Neuronal stem cell (in vitro differentiated cells): ENCODE measurements around the gene CLDN6.

Experiments used
- DNase-seq: peaks from one replicate; pipeline ENCODE4 v3.0.0-alpha.2; 2013; ENCODE audit warnings: low spot score
- H2AFZ ChIP-seq: one replicate; pipeline ENCODE4 v1.6.1; 2013; ENCODE audit warnings: mild to moderate bottlenecking, low read length, inconsistent platforms
- H2AK5ac ChIP-seq: 2 replicates; pipeline ENCODE4 v1.6.1; 2013; ENCODE audit warnings: low read depth, mild to moderate bottlenecking, inconsistent platforms, low read length, moderate library complexity, mixed read lengths
- H2BK120ac ChIP-seq: 2 replicates; pipeline ENCODE4 v1.6.1; 2013; ENCODE audit warnings: low read depth, mild to moderate bottlenecking, inconsistent platforms, low read length, moderate library complexity, mixed read lengths
- H2BK12ac ChIP-seq: one replicate; pipeline ENCODE4 v1.6.1; 2013; ENCODE audit warnings: low read length, inconsistent platforms
- H2BK15ac ChIP-seq: 2 replicates; pipeline ENCODE4 v1.6.1; 2013; ENCODE audit warnings: mild to moderate bottlenecking, low read length, inconsistent platforms, mixed read lengths
- H2BK5ac ChIP-seq: one replicate; pipeline ENCODE4 v1.6.1; 2013; ENCODE audit warnings: inconsistent platforms, mild to moderate bottlenecking, low read length, moderate library complexity
- H3K14ac ChIP-seq: one replicate; pipeline ENCODE4 v1.6.1; 2013; ENCODE audit warnings: low read length, inconsistent platforms
- H3K18ac ChIP-seq: 2 replicates; pipeline ENCODE4 v1.6.1; 2013; ENCODE audit warnings: low read length, inconsistent platforms
- H3K23ac ChIP-seq: 2 replicates; pipeline ENCODE4 v1.6.1; 2013; ENCODE audit warnings: low read depth, mild to moderate bottlenecking, mixed read lengths, low read length, inconsistent platforms; ENCODE audit not compliant: poor library complexity
- H3K27ac ChIP-seq: replicated peaks from 3 replicates; pipeline ENCODE4 v1.5.1; 2013; ENCODE audit warnings: low read length, inconsistent platforms
- H3K27me3 ChIP-seq, 3 experiments: 2 replicates each; pipeline ENCODE4 v1.6.1; 2013; ENCODE audit warnings: low read length in 3 of 3, mild to moderate bottlenecking in 2 of 3, inconsistent platforms in 1 of 3, low read depth in 1 of 3, mixed read lengths in 1 of 3, moderate library complexity in 1 of 3; ENCODE audit not compliant: control insufficient read depth in 3 of 3, insufficient read depth in 3 of 3
- H3K36me3 ChIP-seq, 2 donors: replicated peaks in 1 of 2; 2 replicates each; pipeline ENCODE4 v1.6.1; 2013; ENCODE audit warnings: low read length in 2 of 2; ENCODE audit not compliant: control insufficient read depth in 2 of 2, insufficient read depth in 2 of 2
- H3K4ac ChIP-seq: 2 replicates; pipeline ENCODE4 v1.6.1; 2013; ENCODE audit warnings: inconsistent platforms, mild to moderate bottlenecking, low read length, moderate library complexity
- H3K4me1 ChIP-seq, 2 donors: 1 replicate in 1 of 2; 2 replicates in 1 of 2; pipeline ENCODE4 v1.6.1; 2013; ENCODE audit warnings: low read length in 2 of 2, low read depth in 1 of 2; ENCODE audit not compliant: control insufficient read depth in 2 of 2, insufficient read depth in 1 of 2
- H3K4me2 ChIP-seq: one replicate; pipeline ENCODE4 v1.6.1; 2013; ENCODE audit warnings: mild to moderate bottlenecking, low read length, inconsistent platforms; ENCODE audit not compliant: insufficient read depth, poor library complexity, severe bottlenecking
- H3K4me3 ChIP-seq, 2 donors: 2 replicates each; pipeline ENCODE4 v1.5.1; 2013; ENCODE audit warnings: low read length in 2 of 2, mild to moderate bottlenecking in 2 of 2, inconsistent platforms in 1 of 2, moderate library complexity in 1 of 2
- H3K79me1 ChIP-seq: one replicate; pipeline ENCODE4 v1.6.1; 2013; ENCODE audit warnings: low read depth, mild to moderate bottlenecking, inconsistent platforms, low read length, moderate library complexity
- H3K9ac ChIP-seq: one replicate; pipeline ENCODE4 v1.6.1; 2013; ENCODE audit warnings: mild to moderate bottlenecking, low read depth, low read length, inconsistent platforms; ENCODE audit not compliant: poor library complexity
- H3K9me3 ChIP-seq, 2 donors: replicated peaks in 1 of 2; 2 replicates each; pipeline versions ENCODE3 to v1.6.1; 2013; ENCODE audit warnings: low read length in 2 of 2, mild to moderate bottlenecking in 2 of 2, inconsistent platforms in 1 of 2, low read depth in 1 of 2, mixed read lengths in 1 of 2, moderate library complexity in 1 of 2; ENCODE audit not compliant: control insufficient read depth in 2 of 2, insufficient read depth in 1 of 2
- H4K8ac ChIP-seq: one replicate; pipeline ENCODE4 v1.6.1; 2013; ENCODE audit warnings: low read depth, mild to moderate bottlenecking, inconsistent platforms, low read length, moderate library complexity
- H4K91ac ChIP-seq: one replicate; pipeline ENCODE4 v1.6.1; 2013; ENCODE audit warnings: low read length, low read depth, mild to moderate bottlenecking, inconsistent platforms; ENCODE audit not compliant: poor library complexity
- WGBS, 2 donors: extraction: QIAGEN DNeasy Blood & Tissue Kit; methylation state at CpG; one replicate each; pipeline ENCODE4 v1.1.7; 2013; ENCODE audit warnings: missing lambda C conversion rate in 2 of 2, mixed read lengths in 1 of 2; ENCODE audit not compliant: insufficient read length in 2 of 2, insufficient replicate concordance in 1 of 2; ENCODE audit errors: extremely low coverage in 2 of 2; 5-methylcytosine and 5-hydroxymethylcytosine counted together

CLDN6 gene

GRCh38 chr16:3027983-3028715 lies 10.2 kb upstream of the CLDN6 start:
- H3K4me3 ChIP-seq = peak overlapping the region in 1 of 2 donors; percentile 21
- no peak overlapping the region for H3K27ac ChIP-seq
- peak overlapping the region; percentile 96 for H2AK5ac ChIP-seq

GRCh38 chr16:3027489-3027795 lies 9.5 kb upstream of the CLDN6 start:
- Histone ChIP-seq H3K4me2 (no peak overlapping the region), H3K4me3 (no peak overlapping the region), H3K27me3 (peaks cover 0 to 4% (median 4%) of the 10 kb centered on the region in 3 experiments), H2BK120ac (no peak overlapping the region), H3K36me3 (peaks cover 9 to 26% of the 10 kb centered on the region in 2 donors), H3K79me1 (peaks cover 3% of the 10 kb centered on the region), H4K91ac (no peak overlapping the region), H3K18ac (no peak overlapping the region), H2BK5ac (no peak overlapping the region), H3K9ac (no peak overlapping the region), H2BK15ac (no peak overlapping the region), H3K4me1 (peaks cover 15 to 18% of the 10 kb centered on the region in 2 donors), H2AFZ (no peak overlapping the region), H2BK12ac (no peak overlapping the region), H3K27ac (no peak overlapping the region), H2AK5ac (no peak overlapping the region), H4K8ac (no peak overlapping the region), H3K4ac (no peak overlapping the region), H3K9me3 (no peaks in the 10 kb centered on the region), H3K23ac (peak overlapping the region; percentile 82), H3K14ac (no peak overlapping the region)
- DNase-seq = no peak
- no CpG with 5 or more reads among the region's 8 CpGs for WGBS, 2 donors

More at GRCh38 chr16:3027983-3028715, 10.2 kb upstream of the CLDN6 start:
- Histone ChIP-seq H3K36me3 (peaks cover 9 to 26% of the 10 kb centered on the region in 2 donors), H2BK5ac (no peak overlapping the region), H2BK15ac (peak overlapping the region; percentile 97), H3K4ac (no peak overlapping the region), H3K9me3 (no peaks in the 10 kb centered on the region), H3K79me1 (peaks cover under 1% of the 10 kb centered on the region), H3K23ac (peak overlapping the region; percentile 94), H3K14ac (no peak overlapping the region), H4K91ac (no peak overlapping the region), H3K4me2 (peak overlapping the region; percentile 43), H2BK120ac (peak overlapping the region; percentile 2), H4K8ac (peak overlapping the region; percentile 52), H2BK12ac (no peak overlapping the region), H3K9ac (peak overlapping the region; percentile 72), H3K18ac (peak overlapping the region; percentile 68), H3K4me1 (peaks cover 8 to 11% of the 10 kb centered on the region in 2 donors), H2AFZ (no peak overlapping the region), H3K27me3 (peaks cover 0 to 11% (median 5%) of the 10 kb centered on the region in 3 experiments)
- no CpG with 5 or more reads among the region's 58 CpGs for WGBS, 2 donors
- DNase-seq = peak; percentile 91

- H3K23ac ChIP-seq = peak overlapping the region; percentile 82
- peaks cover 19 to 22% of the 10 kb centered on the region in 2 donors for H3K4me1 ChIP-seq
- H3K4me3 ChIP-seq = no peak overlapping the region
- no peak overlapping the region for H2BK12ac ChIP-seq
- no peak overlapping the region for H4K91ac ChIP-seq
- H3K27me3 ChIP-seq = peaks cover 0 to 3% (median 0%) of the 10 kb centered on the region in 3 experiments
- H3K18ac ChIP-seq = no peak overlapping the region
- no peak overlapping the region for H3K4ac ChIP-seq
- no peak overlapping the region for H3K4me2 ChIP-seq
- peaks cover 3% of the 10 kb centered on the region for H3K79me1 ChIP-seq
- H2BK5ac ChIP-seq = no peak overlapping the region
- no peak overlapping the region for H2AK5ac ChIP-seq
- WGBS, 2 donors = no CpG with 5 or more reads among the region's 24 CpGs
- no peak overlapping the region for H4K8ac ChIP-seq
- H3K14ac ChIP-seq = no peak overlapping the region
- H3K27ac ChIP-seq = no peak overlapping the region
- no peak overlapping the region for H2BK15ac ChIP-seq
- H2BK120ac ChIP-seq = no peak overlapping the region
- peaks cover 9 to 26% of the 10 kb centered on the region in 2 donors for H3K36me3 ChIP-seq
- no peak overlapping the region for H3K9ac ChIP-seq
- H3K9me3 ChIP-seq = no peaks in the 10 kb centered on the region
- H2AFZ ChIP-seq = no peak overlapping the region
- no peak for DNase-seq
These were observed 8.9 kb upstream of the CLDN6 start for GRCh38 chr16:3026609-3027488.

DNA sequence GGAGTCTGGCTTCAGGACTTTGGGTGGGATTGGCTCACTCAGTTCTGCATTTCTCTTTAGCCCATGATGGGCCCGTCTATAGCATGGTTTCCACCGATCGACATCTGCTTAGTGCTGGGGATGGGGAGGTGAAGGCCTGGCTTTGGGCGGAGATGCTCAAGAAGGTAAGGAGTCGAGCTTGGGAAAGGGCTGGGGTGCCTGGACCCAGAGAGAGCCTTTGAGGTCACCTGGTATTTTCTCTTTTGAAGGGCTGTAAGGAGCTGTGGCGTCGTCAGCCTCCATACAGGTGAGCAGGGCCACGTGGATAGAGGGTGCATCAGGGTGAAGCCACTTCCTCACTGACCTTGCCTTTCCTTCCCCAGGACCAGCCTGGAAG lies 8.0 kb upstream of the CLDN6 start:
- H3K79me1 ChIP-seq = peaks cover 3% of the 10 kb centered on the region
- no peak overlapping the region for H2BK5ac ChIP-seq
- no peak overlapping the region for H3K9ac ChIP-seq
- H3K27ac ChIP-seq = no peak overlapping the region
- no peak for DNase-seq
- no peak overlapping the region for H3K14ac ChIP-seq
- H3K9me3 ChIP-seq = no peaks in the 10 kb centered on the region
- no peak overlapping the region for H2AK5ac ChIP-seq
- H3K23ac ChIP-seq = no peak overlapping the region
- H4K8ac ChIP-seq = no peak overlapping the region
- peaks cover 23 to 27% of the 10 kb centered on the region in 2 donors for H3K4me1 ChIP-seq
- no peak overlapping the region for H3K4ac ChIP-seq
- H2AFZ ChIP-seq = no peak overlapping the region
- no CpG with 5 or more reads among the region's 8 CpGs for WGBS, 2 donors
- no peak overlapping the region for H3K4me3 ChIP-seq
- no peak overlapping the region for H2BK120ac ChIP-seq
- no peak overlapping the region for H3K18ac ChIP-seq
- H3K27me3 ChIP-seq = peaks cover 0 to 2% (median 0%) of the 10 kb centered on the region in 3 experiments
- no peak overlapping the region for H2BK15ac ChIP-seq
- H3K4me2 ChIP-seq = no peak overlapping the region
- peaks cover 9 to 26% of the 10 kb centered on the region in 2 donors for H3K36me3 ChIP-seq
- H4K91ac ChIP-seq = no peak overlapping the region
- H2BK12ac ChIP-seq = no peak overlapping the region
